GM15510 (cell line): ENCODE data around the gene ZNF337.
A peak's percentile ranks its signal among the peaks of the same experiment; 100 is the strongest.

Experiments used
- POLR2A ChIP-seq: IDR thresholded peaks from 3 replicates; pipeline ENCODE4 v1.6.1; 2011; ENCODE audit warnings: borderline replicate concordance; ENCODE audit not compliant: insufficient read length; ENCODE audit errors: extremely low read depth

The ZNF337 gene

GRCh38 chr20:25696371-25697131, at the start of gene ZNF337:
Gene ZNF337, minus strand, starts transcription at chr20:25696853. Its CDS starts 10,436 bp downstream, at chr20:25686417.
- peak; percentile 68 for TF ChIP-seq POLR2A

GRCh38 chr20:25745738-25746137, 49.1 kb upstream of the ZNF337 start:
- no peak for TF ChIP-seq POLR2A

- no peak for TF ChIP-seq POLR2A
These were observed 48.4 kb upstream of the ZNF337 start for GRCh38 chr20:25745100-25745499.

- no peak for TF ChIP-seq POLR2A
These were observed 47.6 kb upstream of the ZNF337 start for GRCh38 chr20:25744261-25744660.

DNA sequence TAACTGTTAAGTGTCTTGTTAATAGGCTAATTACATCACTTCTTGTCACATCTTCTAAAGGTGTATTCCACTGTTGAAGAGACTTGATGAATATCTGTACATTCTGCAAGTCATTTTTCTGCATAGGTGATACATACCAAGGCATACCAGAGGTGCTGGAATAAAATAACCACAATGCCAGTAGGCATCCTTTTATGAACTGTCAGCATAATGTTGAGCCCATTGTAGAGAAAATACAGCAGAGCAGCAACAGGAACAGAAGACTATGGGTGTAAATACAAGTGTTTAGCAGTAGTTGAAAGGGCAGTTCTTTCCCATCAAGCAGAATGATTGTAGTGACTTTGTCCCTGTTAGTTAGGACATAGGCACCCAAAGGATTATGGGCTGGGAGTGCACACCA, 44.4 kb upstream of the ZNF337 start:
- TF ChIP-seq POLR2A = no peak

- TF ChIP-seq POLR2A = no peak
These were observed 43.1 kb upstream of the ZNF337 start for GRCh38 chr20:25739615-25740320.

- TF ChIP-seq POLR2A = no peak
These were observed 41.5 kb upstream of the ZNF337 start for GRCh38 chr20:25738198-25738597.

- no peak for TF ChIP-seq POLR2A
These were observed 37.2 kb upstream of the ZNF337 start for GRCh38 chr20:25733903-25734302.

- TF ChIP-seq POLR2A = no peak
These were observed 34.2 kb upstream of the ZNF337 start for GRCh38 chr20:25730862-25731261.

- TF ChIP-seq POLR2A = no peak
These were observed 29.7 kb upstream of the ZNF337 start for GRCh38 chr20:25726357-25726756.

- TF ChIP-seq POLR2A = no peak
These were observed 29.0 kb upstream of the ZNF337 start for GRCh38 chr20:25725639-25726038.

GRCh38 chr20:25723975-25724374, 27.3 kb upstream of the ZNF337 start:
- TF ChIP-seq POLR2A = no peak

DNA sequence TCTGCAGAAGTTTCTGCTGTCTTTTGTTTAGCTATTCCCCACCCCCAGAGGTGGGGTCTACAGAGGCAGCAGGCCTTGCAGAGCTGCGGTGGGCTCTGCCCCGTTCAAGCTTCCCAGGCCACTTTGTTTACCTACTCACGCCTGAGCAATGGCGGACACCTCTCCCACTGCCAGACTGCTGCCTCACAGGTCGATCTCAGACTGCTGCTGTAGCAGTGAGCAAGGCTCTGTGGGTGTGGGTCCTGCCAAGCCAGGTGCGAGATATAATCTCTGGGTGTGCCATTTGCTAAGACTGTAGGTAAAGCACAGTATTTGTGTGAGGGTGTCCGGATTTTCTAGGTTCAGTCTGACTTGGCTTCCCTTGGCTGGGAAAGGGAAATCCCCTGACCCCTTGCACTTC, 23.6 kb upstream of the ZNF337 start:
- TF ChIP-seq POLR2A = no peak

DNA sequence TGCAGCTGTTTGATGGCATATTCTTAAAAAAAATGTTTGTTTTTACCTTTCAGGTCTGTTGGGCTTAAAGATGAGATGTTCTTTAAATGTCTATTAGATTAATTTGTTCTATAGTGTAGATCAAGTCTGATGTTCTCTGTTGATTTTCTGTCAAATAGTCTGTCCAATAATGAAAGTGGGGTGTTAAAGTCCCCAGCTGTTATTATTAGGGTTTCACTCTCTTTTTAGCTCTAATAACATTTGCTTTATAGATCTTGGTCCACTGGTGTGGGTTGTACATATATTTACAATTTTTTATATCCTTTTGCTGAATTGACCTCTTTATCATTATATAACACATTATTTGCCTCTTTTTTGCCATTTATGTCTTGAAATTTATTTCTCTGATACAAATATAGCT, 11.0 kb upstream of the ZNF337 start:
- no peak for TF ChIP-seq POLR2A

GRCh38 chr20:25706793-25707192, 10.1 kb upstream of the ZNF337 start:
- TF ChIP-seq POLR2A = no peak

- TF ChIP-seq POLR2A = no peak
These were observed 9.2 kb upstream of the ZNF337 start for GRCh38 chr20:25705830-25706351.
